ENCODE measurements around the gene PGAM2.

Gene PGAM2

DNA sequence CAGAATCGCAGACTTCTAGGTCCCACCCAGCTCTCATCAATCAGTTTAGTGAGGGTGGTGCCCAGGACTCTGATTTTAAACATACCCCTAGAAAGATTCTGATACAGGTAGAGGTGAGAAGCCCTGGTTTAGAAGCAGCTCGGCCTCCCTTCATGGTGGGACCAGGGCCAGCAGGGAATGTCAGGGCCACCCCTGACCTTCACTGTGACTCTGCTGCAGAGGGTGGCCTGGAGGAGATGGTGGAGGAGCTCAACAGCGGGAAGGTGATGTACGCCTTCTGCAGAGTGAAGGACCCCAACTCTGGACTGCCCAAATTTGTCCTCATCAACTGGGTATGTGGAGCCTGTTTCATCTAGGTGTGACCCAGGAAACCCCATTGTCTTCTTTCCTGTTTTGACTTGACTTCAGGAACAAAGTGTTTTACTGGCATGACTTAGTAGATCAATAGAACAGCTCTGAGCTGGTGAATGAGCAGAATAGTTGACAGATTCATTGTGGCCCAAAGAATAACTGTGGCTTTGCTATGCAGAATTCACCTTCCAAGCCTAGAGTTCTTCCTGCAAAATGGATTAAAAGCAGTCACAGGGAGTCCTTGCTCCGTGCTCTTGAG is 13.7 kb downstream of the PGAM2 start:
- no peaks in the 10 kb centered on the region for H3K9me3 ChIP-seq (ENCODE audit: control insufficient read depth, insufficient read depth, low read depth, low read length)
- no peak overlapping the region for H3K27ac ChIP-seq (ENCODE audit: low read depth, low read length)
- H3K4me3 ChIP-seq (ENCODE audit: low read depth, low read length), result no peak overlapping the region
- H3K4me1 ChIP-seq (ENCODE audit: control insufficient read depth, insufficient read depth, low read length), result no peaks in the 10 kb centered on the region
- H3K27me3 ChIP-seq (ENCODE audit: control insufficient read depth, insufficient read depth, low read length), result no peaks in the 10 kb centered on the region
- no peak overlapping the region for H3K9ac ChIP-seq (ENCODE audit: low read length)
- peaks cover 57% of the 10 kb centered on the region for H3K36me3 ChIP-seq (ENCODE audit: control insufficient read depth, insufficient read depth, low read length)

DNA sequence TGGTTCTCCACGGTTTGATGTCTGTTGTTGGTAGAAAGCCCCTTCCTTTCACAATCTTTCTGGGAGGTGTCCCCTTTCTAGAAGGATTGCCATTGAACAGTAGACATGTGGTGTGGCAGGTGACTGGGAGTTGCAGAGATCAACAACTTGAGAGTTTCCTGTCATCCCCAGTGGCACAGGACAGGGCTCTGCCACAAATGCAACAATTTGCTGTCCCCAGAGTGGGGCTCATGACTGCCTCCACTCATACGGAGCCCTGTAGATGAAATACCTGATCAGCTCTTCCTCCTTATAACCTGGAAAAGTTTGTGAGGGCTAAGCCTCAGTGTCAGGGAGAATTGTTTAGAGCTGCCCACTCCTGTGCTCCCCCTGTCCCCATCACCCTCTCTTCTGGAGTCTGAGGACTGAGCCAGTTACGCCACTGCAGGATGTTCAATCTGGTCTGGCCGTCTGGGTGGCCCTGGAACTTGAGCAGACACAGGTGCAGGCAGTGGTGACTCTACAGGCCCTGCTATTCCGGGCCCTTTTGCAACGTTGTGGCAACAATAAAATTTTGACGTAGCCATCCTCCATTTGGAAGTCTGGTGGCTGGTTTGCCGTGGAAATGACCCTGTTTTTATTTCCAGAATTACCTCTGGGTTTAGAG is 14.3 kb downstream of the PGAM2 start:
- no peak overlapping the region for H3K4me3 ChIP-seq (ENCODE audit: low read depth, low read length)
- no peak overlapping the region for H3K27ac ChIP-seq (ENCODE audit: low read depth, low read length)
- H3K36me3 ChIP-seq (ENCODE audit: control insufficient read depth, insufficient read depth, low read length), result peaks cover 56% of the 10 kb centered on the region
- H3K27me3 ChIP-seq (ENCODE audit: control insufficient read depth, insufficient read depth, low read length), result no peaks in the 10 kb centered on the region
- no peaks in the 10 kb centered on the region for H3K4me1 ChIP-seq (ENCODE audit: control insufficient read depth, insufficient read depth, low read length)
- H3K9me3 ChIP-seq (ENCODE audit: control insufficient read depth, insufficient read depth, low read depth, low read length), result no peaks in the 10 kb centered on the region
- no peak overlapping the region for H3K9ac ChIP-seq (ENCODE audit: low read length)

DNA sequence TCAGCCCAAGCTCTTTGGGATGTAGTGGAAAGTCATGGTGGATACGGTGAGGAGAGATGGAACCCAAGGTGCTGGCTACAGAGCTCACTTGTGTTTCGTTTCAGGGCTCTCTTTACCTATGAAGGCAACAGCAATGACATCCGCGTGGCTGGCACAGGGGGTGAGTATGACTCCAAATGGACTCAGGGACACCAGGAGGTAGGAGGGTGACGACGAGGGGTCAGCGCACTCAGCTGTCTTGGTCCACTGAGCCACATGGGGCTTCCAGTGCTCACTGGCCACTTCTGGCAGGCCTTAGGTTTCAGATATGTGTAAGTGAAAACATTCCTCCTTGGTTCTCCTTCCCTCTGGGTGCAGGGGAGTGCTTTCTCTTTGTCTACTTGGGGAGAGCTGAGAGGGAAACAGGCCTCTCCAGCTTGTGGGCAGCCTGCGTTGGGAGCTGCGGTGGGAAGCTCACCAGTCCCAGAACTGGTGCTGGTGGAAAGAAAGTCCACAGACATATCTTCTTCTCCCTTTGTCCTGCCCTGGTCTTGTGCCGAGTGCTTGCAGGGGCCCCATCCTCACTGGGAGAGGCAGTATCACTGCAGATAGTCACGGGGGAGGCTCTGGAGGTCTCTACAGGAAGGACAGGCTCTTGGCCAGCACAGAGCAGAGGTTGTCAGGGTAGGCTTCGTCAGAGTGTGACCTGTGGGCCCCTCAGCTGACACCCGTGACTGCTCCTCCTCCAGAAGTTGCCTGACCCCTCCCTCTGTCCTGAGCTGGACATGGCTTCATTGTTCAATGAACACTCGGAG is 15.0 kb downstream of the PGAM2 start:
- no peaks in the 10 kb centered on the region for H3K27me3 ChIP-seq (ENCODE audit: control insufficient read depth, insufficient read depth, low read length)
- H3K9me3 ChIP-seq (ENCODE audit: control insufficient read depth, insufficient read depth, low read depth, low read length), result no peaks in the 10 kb centered on the region
- H3K36me3 ChIP-seq (ENCODE audit: control insufficient read depth, insufficient read depth, low read length), result peaks cover 54% of the 10 kb centered on the region
- no peak overlapping the region for H3K9ac ChIP-seq (ENCODE audit: low read length)
- H3K4me3 ChIP-seq (ENCODE audit: low read depth, low read length), result no peak overlapping the region
- peaks cover 3% of the 10 kb centered on the region for H3K4me1 ChIP-seq (ENCODE audit: control insufficient read depth, insufficient read depth, low read length)
- no peak overlapping the region for H3K27ac ChIP-seq (ENCODE audit: low read depth, low read length)

DNA sequence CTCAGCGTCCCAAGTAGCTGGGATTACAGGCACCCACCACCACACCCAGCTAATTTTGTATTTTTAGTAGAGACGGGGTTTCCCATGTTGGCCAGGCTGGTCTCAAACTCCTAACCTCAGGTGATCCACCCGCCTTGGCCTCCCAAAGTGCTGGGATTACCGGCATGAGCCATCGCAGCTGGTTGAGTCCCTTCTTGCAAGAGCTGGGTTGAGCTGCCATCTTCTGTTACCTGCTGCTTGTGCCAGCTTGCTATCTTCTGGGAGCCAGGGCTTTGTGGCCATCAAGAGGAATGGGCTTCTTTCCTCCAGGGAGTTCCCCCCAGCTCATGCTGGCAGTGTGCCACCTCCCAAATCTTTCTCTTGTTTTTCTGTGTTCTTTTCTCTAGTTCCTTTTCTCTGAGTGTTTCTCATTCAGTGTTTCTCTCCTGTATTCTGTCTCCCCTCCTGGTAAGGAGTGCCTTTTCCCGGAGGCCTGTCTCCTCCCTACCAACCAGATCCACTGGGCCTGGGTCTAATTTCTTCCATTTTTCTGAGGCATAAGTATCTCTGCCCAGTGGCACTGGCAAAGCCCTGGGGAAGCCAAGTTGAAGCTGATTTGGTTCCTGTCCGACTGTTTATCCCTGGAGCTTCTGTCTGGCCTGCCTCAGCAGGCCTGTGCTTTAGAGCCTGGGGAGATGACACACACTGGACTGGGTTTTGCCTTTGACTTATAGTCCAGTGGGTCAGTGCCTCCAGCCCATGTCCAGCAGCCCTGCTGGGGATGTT is 17.2 kb downstream of the PGAM2 start:
- Histone ChIP-seq H3K4me3 (ENCODE audit: low read depth, low read length) (no peak overlapping the region), H3K9me3 (ENCODE audit: control insufficient read depth, insufficient read depth, low read depth, low read length) (no peaks in the 10 kb centered on the region), H3K9ac (ENCODE audit: low read length) (no peak overlapping the region), H3K36me3 (ENCODE audit: control insufficient read depth, insufficient read depth, low read length) (peaks cover 44% of the 10 kb centered on the region), H3K4me1 (ENCODE audit: control insufficient read depth, insufficient read depth, low read length) (peaks cover 8% of the 10 kb centered on the region), H3K27ac (ENCODE audit: low read depth, low read length) (no peak overlapping the region), H3K27me3 (ENCODE audit: control insufficient read depth, insufficient read depth, low read length) (no peaks in the 10 kb centered on the region)

DNA sequence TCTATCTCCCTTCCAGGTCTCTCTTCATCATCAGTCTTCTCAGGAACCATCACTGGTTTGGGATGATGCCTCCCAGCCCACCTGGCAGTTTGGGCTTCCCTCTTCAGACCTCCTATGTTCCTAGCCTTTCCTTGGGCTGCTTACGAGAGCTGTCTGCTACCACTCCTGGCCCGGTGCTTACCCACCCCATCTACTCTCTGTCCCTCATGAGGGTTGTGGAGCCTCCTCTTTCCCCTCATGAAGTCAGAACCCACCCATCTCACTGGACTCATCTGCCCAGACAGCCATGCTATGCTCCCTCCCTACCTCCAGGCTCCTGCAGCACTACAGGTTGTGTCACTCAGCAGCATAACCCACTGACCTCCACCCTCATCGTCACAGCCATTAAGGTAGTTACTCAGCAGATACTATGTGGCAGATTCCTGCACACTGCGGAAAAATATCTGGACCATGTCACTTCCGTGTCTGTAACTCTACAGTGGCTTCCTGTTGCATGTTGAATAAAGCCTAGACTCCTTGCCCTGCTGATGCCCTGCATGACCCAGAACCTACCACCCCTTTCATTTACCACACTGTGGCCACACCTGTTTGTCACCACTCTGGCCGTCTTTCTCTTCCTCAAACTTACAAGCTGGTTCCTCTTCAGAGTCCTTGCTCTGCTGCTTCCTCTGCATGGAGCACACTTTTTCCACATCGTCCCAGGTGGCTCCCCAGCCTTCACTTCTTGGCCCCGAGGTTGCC is 18.9 kb downstream of the PGAM2 start:
- peaks cover 31% of the 10 kb centered on the region for H3K36me3 ChIP-seq (ENCODE audit: control insufficient read depth, insufficient read depth, low read length)
- peaks cover 10% of the 10 kb centered on the region for H3K27me3 ChIP-seq (ENCODE audit: control insufficient read depth, insufficient read depth, low read length)
- H3K9me3 ChIP-seq (ENCODE audit: control insufficient read depth, insufficient read depth, low read depth, low read length), result no peaks in the 10 kb centered on the region
- H3K27ac ChIP-seq (ENCODE audit: low read depth, low read length), result no peak overlapping the region
- peaks cover 8% of the 10 kb centered on the region for H3K4me1 ChIP-seq (ENCODE audit: control insufficient read depth, insufficient read depth, low read length)
- H3K9ac ChIP-seq (ENCODE audit: low read length), result no peak overlapping the region
- H3K4me3 ChIP-seq (ENCODE audit: low read depth, low read length), result no peak overlapping the region

DNA sequence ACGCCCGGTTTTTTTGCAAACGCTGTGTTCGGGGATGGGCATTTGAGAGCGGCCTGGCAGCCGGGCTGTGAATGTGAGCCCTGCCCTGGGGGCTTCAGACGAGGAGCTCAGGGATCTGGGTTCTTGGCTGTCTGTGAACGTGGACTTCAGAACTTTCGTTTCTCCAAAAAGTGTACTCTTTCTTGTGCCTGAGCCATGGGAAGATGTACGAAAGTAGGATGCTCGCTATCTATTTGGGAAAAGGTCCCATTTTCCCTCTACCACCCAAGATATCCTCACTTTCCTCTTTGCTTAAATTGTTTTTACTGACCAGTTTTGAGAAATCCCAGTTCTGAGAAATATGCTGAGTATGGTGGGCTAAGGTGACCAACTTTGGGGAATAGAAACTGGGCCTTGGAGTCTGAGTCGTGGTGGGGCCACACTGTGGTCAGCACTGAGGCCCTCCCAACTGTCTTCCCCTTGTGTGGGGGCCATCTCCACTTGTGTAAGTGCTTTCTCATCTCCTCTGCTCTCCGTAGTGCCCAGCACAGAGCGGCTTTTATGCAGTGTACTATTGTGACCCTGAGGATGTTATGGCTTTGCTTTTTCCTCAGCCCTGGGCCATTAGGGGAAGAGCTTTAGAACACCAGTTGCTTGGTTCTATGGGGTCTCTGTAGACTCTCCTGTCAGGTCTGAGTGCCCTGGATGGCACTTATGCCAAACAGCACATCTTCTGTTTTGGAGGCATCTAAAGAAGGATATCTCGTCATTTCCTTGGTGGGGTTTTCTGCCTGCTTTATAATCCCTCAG is 19.9 kb downstream of the PGAM2 start:
- H3K9ac ChIP-seq (ENCODE audit: low read length), result peak overlapping the region; percentile 80
- peaks cover 8% of the 10 kb centered on the region for H3K4me1 ChIP-seq (ENCODE audit: control insufficient read depth, insufficient read depth, low read length)
- peaks cover 17% of the 10 kb centered on the region for H3K27me3 ChIP-seq (ENCODE audit: control insufficient read depth, insufficient read depth, low read length)
- peak overlapping the region; percentile 96 for H3K4me3 ChIP-seq (ENCODE audit: low read depth, low read length)
- peaks cover 20% of the 10 kb centered on the region for H3K36me3 ChIP-seq (ENCODE audit: control insufficient read depth, insufficient read depth, low read length)
- H3K9me3 ChIP-seq (ENCODE audit: control insufficient read depth, insufficient read depth, low read depth, low read length), result no peaks in the 10 kb centered on the region
- no peak overlapping the region; the same call in 1 of the 2 replicates for H3K27ac ChIP-seq (ENCODE audit: low read depth, low read length)

DNA sequence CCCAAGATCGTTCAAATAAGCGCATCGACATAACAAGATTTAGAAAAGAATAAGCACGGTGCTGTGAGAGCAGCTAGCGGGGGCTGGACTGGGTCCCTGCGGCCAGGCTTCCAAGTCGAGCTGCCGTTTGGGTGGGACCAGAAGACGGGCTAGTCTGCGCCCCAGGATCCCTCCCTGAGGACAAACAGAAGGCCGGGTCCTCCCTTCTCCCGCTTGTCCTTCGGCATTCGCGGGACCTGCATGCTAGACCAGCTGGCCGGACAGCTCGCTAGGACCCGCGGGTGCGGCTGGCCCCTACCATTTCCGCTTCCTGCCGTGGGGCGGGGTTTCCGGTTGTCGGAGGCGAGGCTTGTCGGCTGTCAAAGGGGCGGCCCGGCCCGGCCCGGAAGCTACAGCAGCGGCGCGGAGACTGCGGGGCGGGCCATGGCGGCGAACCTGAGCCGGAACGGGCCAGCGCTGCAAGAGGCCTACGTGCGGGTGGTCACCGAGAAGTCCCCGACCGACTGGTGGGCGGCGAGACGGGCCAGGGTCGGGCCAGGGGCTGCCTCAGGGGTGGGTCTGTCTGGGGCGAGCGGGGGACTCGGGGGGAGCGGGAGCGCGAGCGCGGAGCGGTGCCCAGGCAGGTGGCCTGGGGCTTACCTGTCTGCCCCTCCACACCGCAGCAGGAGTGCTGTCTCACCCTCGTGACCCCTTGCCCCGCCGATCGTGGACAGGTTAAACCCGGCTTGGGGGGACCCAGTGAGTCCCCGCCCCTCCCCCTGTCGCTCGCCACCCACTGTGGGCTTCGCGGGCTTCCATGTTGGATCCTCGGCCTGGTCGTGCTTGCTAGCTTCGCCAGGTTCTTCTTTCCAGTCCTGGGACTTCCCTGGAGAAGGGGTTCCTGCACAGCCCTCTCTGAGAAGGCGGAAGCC is 20.8 kb downstream of the PGAM2 start, which contains the start of gene DBNL:
TSS of gene DBNL (plus strand) at position 388 of the 911 bp plus-strand sequence. CDS start at position 424, 36 bp downstream.
- Histone ChIP-seq H3K9me3 (ENCODE audit: control insufficient read depth, insufficient read depth, low read depth, low read length) (no peaks in the 10 kb centered on the region), H3K27me3 (ENCODE audit: control insufficient read depth, insufficient read depth, low read length) (peaks cover 23% of the 10 kb centered on the region), H3K4me3 (ENCODE audit: low read depth, low read length) (peak within 1 kb of the TSS; percentile 96), H3K4me1 (ENCODE audit: control insufficient read depth, insufficient read depth, low read length) (peaks cover 8% of the 10 kb centered on the region), H3K27ac (ENCODE audit: low read depth, low read length) (peak within 1 kb of the TSS; percentile 51; the same call in 1 of the 2 replicates), H3K9ac (ENCODE audit: low read length) (peak within 1 kb of the TSS; percentile 80), H3K36me3 (ENCODE audit: control insufficient read depth, insufficient read depth, low read length) (peaks cover 12% of the 10 kb centered on the region)

DNA sequence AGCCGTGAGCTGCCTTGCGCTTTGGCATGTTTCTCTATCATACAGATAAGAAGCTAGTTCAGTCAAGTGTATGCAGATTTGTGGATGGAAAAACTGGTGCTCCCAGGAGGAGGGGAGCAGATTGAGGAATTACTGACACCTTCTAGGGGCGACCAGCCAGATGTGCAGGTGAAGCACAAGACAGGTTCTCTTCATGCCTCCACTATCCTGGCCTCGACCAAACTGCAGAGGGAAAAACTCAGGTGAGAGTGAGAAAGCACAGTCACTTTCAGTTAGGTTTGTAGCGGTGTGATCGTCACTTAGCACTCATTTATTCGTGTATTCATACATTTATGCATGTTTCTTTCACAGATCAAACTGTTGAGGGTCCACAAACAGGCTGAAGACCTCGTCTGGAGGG is 21.5 kb downstream of the PGAM2 start:
- peaks cover 9% of the 10 kb centered on the region for H3K36me3 ChIP-seq (ENCODE audit: control insufficient read depth, insufficient read depth, low read length)
- H3K27ac ChIP-seq (ENCODE audit: low read depth, low read length), result no peak overlapping the region
- H3K27me3 ChIP-seq (ENCODE audit: control insufficient read depth, insufficient read depth, low read length), result peaks cover 23% of the 10 kb centered on the region
- peaks cover 11% of the 10 kb centered on the region for H3K4me1 ChIP-seq (ENCODE audit: control insufficient read depth, insufficient read depth, low read length)
- H3K9ac ChIP-seq (ENCODE audit: low read length), result peak overlapping the region; percentile 80
- H3K4me3 ChIP-seq (ENCODE audit: low read depth, low read length), result peak overlapping the region; percentile 96
- H3K9me3 ChIP-seq (ENCODE audit: control insufficient read depth, insufficient read depth, low read depth, low read length), result no peaks in the 10 kb centered on the region

DNA sequence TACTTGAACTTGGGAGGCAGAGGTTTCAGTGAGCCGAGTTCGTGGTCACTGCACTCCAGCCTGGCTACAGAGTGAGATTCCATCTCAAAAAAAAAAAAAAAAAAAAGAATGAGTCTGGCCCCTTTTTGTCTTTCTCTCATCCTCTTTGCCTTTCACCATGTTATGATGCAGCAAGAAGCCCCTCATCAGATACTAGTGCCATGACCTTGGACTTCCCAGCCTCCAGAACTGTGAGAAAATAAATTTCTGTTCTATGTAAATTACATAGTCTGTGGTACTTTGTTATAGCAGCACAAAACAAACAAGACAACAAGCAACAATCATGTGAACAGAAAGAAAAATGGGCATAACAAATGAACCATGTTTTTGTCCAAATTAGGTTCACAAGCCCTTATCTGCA is 23.1 kb downstream of the PGAM2 start:
- Histone ChIP-seq H3K27me3 (ENCODE audit: control insufficient read depth, insufficient read depth, low read length) (peaks cover 29% of the 10 kb centered on the region), H3K9me3 (ENCODE audit: control insufficient read depth, insufficient read depth, low read depth, low read length) (no peaks in the 10 kb centered on the region), H3K4me1 (ENCODE audit: control insufficient read depth, insufficient read depth, low read length) (peaks cover 11% of the 10 kb centered on the region), H3K27ac (ENCODE audit: low read depth, low read length) (no peak overlapping the region), H3K9ac (ENCODE audit: low read length) (no peak overlapping the region), H3K36me3 (ENCODE audit: control insufficient read depth, insufficient read depth, low read length) (peaks cover 9% of the 10 kb centered on the region), H3K4me3 (ENCODE audit: low read depth, low read length) (no peak overlapping the region)
